ENCODE results near the gene UTS2R.
A peak's percentile ranks its signal among the peaks of the same experiment; 100 is the strongest.

The UTS2R gene

GRCh38 chr17:82330322-82331239 lies 41.0 kb upstream of the UTS2R start:
- H3K27ac Mint-ChIP-seq: no peak overlapping the region
- no peak for ATAC-seq
- no peak for DNase-seq
- H3K27me3 Mint-ChIP-seq: peaks cover 44% of the 10 kb centered on the region
- peaks cover 53% of the 10 kb centered on the region for H3K4me1 Mint-ChIP-seq
- no peak overlapping the region for H3K4me3 Mint-ChIP-seq
- no peaks in the 10 kb centered on the region for H3K9me3 Mint-ChIP-seq

- ATAC-seq (no peak), DNase-seq (no peak)
- H3K4me3 Mint-ChIP-seq: no peak overlapping the region
- H3K9me3 Mint-ChIP-seq: no peaks in the 10 kb centered on the region
- peaks cover 56% of the 10 kb centered on the region for H3K4me1 Mint-ChIP-seq
- peaks cover 44% of the 10 kb centered on the region for H3K27me3 Mint-ChIP-seq
- H3K27ac Mint-ChIP-seq: no peak overlapping the region
These were observed 40.1 kb upstream of the UTS2R start for GRCh38 chr17:82331345-82331939.

- peaks cover 44% of the 10 kb centered on the region for H3K27me3 Mint-ChIP-seq
- H3K27ac Mint-ChIP-seq: peak overlapping the region in 1 of 2 donors; percentile 27
- H3K4me3 Mint-ChIP-seq: peak overlapping the region; percentile 69 to 80
- ATAC-seq (peak; percentile 29), DNase-seq (no peak)
- peaks cover 53% of the 10 kb centered on the region for H3K4me1 Mint-ChIP-seq
- no peaks in the 10 kb centered on the region for H3K9me3 Mint-ChIP-seq
These were observed 38.8 kb upstream of the UTS2R start for GRCh38 chr17:82332669-82333278.

- peak; percentile 59 for ATAC-seq
- Mint-ChIP-seq H3K9me3 (no peaks in the 10 kb centered on the region), H3K27me3 (peaks cover 44% of the 10 kb centered on the region), H3K4me1 (peaks cover 48% of the 10 kb centered on the region), H3K27ac (peak within 1 kb of the TSS in 1 of 2 donors; percentile 59), H3K4me3 (peak within 1 kb of the TSS; percentile 88 to 97)
- DNase-seq: no peak
These were observed 38.0 kb upstream of the UTS2R start, which contains the start of gene SECTM1 for GRCh38 chr17:82333279-82334171. Gene SECTM1, minus strand, starts transcription at chr17:82333766. Its CDS starts 6,526 bp downstream, at chr17:82327240.

GRCh38 chr17:82334204-82334621 lies 37.4 kb upstream of the UTS2R start:
- ATAC-seq (no peak), DNase-seq (no peak)
- Mint-ChIP-seq H3K4me3 (peak overlapping the region; percentile 88 to 97), H3K27ac (peak overlapping the region in 1 of 2 donors; percentile 59), H3K27me3 (peaks cover 44% of the 10 kb centered on the region), H3K4me1 (peaks cover 51% of the 10 kb centered on the region), H3K9me3 (no peaks in the 10 kb centered on the region)

GRCh38 chr17:82334622-82335394 lies 36.8 kb upstream of the UTS2R start:
- H3K27ac Mint-ChIP-seq: peak overlapping the region; percentile 73 to 95
- ATAC-seq (no peak), DNase-seq (no peak)
- H3K9me3 Mint-ChIP-seq: no peaks in the 10 kb centered on the region
- H3K27me3 Mint-ChIP-seq: peaks cover 42% of the 10 kb centered on the region
- peaks cover 54% of the 10 kb centered on the region for H3K4me1 Mint-ChIP-seq
- H3K4me3 Mint-ChIP-seq: peak overlapping the region; percentile 88 to 97

GRCh38 chr17:82338858-82339633 lies 32.5 kb upstream of the UTS2R start:
- ATAC-seq: no peak

GRCh38 chr17:82339634-82340580 lies 31.7 kb upstream of the UTS2R start:
- peaks cover 4% of the 10 kb centered on the region for H3K27me3 Mint-ChIP-seq
- no peak overlapping the region for H3K4me3 Mint-ChIP-seq
- DNase-seq: no peak
- H3K4me1 Mint-ChIP-seq: peaks cover 26% of the 10 kb centered on the region
- peak; percentile 56 for ATAC-seq
- H3K27ac Mint-ChIP-seq: no peak overlapping the region
- no peaks in the 10 kb centered on the region for H3K9me3 Mint-ChIP-seq

More at GRCh38 chr17:82338858-82339633, 32.5 kb upstream of the UTS2R start:
- Mint-ChIP-seq H3K27ac (no peak overlapping the region), H3K4me3 (no peak overlapping the region), H3K9me3 (no peaks in the 10 kb centered on the region), H3K4me1 (peaks cover 34% of the 10 kb centered on the region), H3K27me3 (peaks cover 8% of the 10 kb centered on the region)
- no peak for DNase-seq

GRCh38 chr17:82342361-82343079 lies 29.0 kb upstream of the UTS2R start:
- H3K4me3 Mint-ChIP-seq: no peak overlapping the region
- H3K4me1 Mint-ChIP-seq: peaks cover 15% of the 10 kb centered on the region
- ATAC-seq: no peak
- no peaks in the 10 kb centered on the region for H3K9me3 Mint-ChIP-seq
- DNase-seq: no peak
- no peak overlapping the region for H3K27ac Mint-ChIP-seq
- peaks cover 9% of the 10 kb centered on the region for H3K27me3 Mint-ChIP-seq

- Mint-ChIP-seq H3K4me1 (peaks cover 15% of the 10 kb centered on the region), H3K27ac (no peak overlapping the region), H3K9me3 (no peaks in the 10 kb centered on the region), H3K27me3 (peaks cover 13% of the 10 kb centered on the region), H3K4me3 (no peak overlapping the region)
- ATAC-seq (no peak), DNase-seq (no peak)
These were observed 28.0 kb upstream of the UTS2R start for GRCh38 chr17:82343560-82343959.

- no peak for DNase-seq
- peaks cover 10% of the 10 kb centered on the region for H3K4me1 Mint-ChIP-seq
These were observed 27.2 kb upstream of the UTS2R start for GRCh38 chr17:82344175-82344907.

More at GRCh38 chr17:82344175-82344907, 27.2 kb upstream of the UTS2R start:
- no peak for ATAC-seq
- Mint-ChIP-seq H3K4me3 (no peak overlapping the region), H3K27ac (no peak overlapping the region), H3K27me3 (peaks cover 21% of the 10 kb centered on the region), H3K9me3 (no peaks in the 10 kb centered on the region)

Data from stimulated activated naive CD8-positive, alpha-beta T cell treated with anti-CD3 and anti-CD28 coated beads, Interleukin-15, amount 100 ng/mL, for 72 hours (primary cell).